ENCODE data around the gene CSF3.

- no peak for TF ChIP-seq CTCF (IDR thresholded peaks at IDR 0.05)
- no peak for TF ChIP-seq POLR2A (IDR thresholded peaks at IDR 0.05)
These were observed 43.6 kb downstream of the CSF3 start for GRCh38 chr17:40058865-40059264.

All from thyroid gland (tissue), 4 donors.